ENCODE measurements around the gene OR8D4.
"Not testable (repeated sequence)": the region's sequence is repeated elsewhere in the genome, so short reads cannot be mapped to it uniquely, and the experiment has no call there.

Gene OR8D4

GRCh38 chr11:123901867-123902266 is at the start of gene OR8D4:
Gene OR8D4, plus strand, starts transcription at chr11:123902167. Its CDS starts 4,265 bp downstream, at chr11:123906432.
- DNase-seq: no peak

GRCh38 chr11:123852321-123852720 is 49.6 kb upstream of the OR8D4 start:
- DNase-seq: no peak

GRCh38 chr11:123853038-123853437 is 48.9 kb upstream of the OR8D4 start:
- DNase-seq: no peak

- DNase-seq: no peak
These were observed 45.5 kb upstream of the OR8D4 start for GRCh38 chr11:123856444-123856843.

DNA sequence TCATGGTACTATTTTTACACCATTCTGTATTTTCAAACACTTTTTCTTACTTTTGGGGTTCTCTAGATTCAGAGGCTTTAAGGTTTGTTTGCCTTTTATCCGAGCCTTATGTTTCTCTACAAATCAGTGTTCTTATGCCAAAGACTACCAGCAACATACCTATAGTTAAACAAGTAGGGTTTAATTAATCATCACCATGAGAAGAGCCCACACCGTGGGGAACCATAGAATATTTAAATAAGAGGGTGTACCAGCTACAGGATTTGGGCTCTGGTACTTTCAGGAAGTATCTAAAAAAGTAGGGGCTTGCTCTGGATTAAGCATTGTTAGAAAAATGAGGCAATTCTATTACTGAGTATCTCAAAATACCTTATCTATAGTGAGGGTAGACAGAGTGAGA is 42.2 kb upstream of the OR8D4 start:
- no peak for DNase-seq

- not testable (repeated sequence) for DNase-seq
These were observed 36.7 kb upstream of the OR8D4 start for GRCh38 chr11:123865293-123865692.

- DNase-seq: not testable (repeated sequence)
These were observed 34.2 kb upstream of the OR8D4 start for GRCh38 chr11:123867795-123868194.

DNA sequence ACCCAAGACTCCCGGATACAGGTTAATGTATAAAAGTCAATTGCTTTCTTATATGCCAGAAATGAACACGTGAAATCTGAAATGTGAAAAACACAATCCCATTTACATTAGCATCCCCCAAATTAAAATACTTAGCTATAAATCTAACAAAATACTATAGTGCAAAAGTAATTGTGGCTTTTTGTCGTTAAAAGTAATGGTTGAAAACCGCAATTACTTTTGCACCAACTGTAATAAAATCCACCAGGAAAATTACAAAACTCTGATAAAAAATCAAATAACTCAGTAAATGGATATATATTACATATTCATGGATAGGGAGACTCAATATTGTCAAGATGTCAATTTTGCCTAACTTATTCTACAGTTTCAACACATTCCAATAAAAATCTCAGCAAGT is 21.1 kb upstream of the OR8D4 start:
- no peak for DNase-seq

DNA sequence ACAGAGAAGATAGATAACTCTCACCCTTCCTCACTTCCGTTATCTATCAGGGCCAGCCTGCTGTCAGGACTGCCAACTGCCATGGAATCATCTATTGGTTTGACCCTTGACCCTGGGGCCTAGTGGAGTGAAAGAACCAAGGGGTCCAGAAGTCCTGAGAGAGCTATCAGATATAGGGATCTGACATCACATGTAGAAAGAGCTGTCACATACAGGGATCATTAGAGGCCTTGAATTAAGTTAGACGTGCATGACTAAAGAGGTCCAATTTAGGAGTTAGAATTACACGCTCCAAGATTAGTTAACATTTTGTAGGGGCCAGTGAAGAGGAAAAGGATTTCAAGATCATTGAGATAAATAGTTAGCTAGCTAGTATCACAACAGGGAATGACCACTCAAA is 16.4 kb upstream of the OR8D4 start, which contains the start of gene TMEM225:
Gene TMEM225 (minus strand): TSS at position 101 of the 400 bp plus-strand sequence. CDS start 245 bp downstream, outside the sequence.
- no peak for DNase-seq

DNA sequence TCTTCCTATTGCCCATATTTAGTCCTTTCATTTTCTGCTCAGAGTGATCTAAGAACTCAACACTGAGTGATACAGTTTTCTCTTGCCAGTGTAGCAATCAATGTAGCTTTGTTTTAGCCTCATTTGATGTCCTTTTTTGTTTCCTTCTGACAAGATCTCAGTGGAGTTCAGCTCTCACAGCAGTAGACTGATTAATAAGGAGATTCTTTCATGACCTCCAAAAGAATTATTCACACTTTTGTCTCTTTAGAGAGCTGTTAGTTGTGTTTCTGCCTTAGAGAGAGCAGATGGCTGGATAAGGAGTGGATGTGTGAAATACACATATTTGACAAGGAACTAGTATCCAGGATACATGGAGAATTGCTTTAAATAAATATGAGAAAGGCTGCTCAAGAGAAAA is 9.9 kb upstream of the OR8D4 start:
- DNase-seq: no peak

GRCh38 chr11:123899792-123900191 is 2.2 kb upstream of the OR8D4 start:
- no peak for DNase-seq

- no peak for DNase-seq
These were observed 2.0 kb downstream of the OR8D4 start for GRCh38 chr11:123903932-123904331.

DNA sequence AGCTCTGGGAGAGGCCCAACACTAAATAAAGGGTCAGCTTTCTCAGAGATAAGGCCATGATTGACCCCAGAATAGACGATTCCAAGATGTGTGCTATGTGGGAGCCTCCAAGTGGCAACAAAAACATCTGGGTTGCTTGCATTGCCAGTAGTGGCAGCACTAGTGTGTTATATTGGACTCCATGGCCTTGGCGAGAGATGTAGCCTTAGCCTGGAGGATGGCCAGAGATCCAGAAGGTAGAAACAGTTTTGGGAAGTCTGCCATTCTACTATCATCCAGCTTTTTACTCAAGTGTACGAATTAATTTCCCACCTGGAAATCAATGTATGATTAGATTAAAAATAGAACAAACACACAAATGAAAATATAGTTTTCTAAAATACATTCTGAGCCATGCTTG is 3.0 kb downstream of the OR8D4 start:
- DNase-seq: no peak

DNA sequence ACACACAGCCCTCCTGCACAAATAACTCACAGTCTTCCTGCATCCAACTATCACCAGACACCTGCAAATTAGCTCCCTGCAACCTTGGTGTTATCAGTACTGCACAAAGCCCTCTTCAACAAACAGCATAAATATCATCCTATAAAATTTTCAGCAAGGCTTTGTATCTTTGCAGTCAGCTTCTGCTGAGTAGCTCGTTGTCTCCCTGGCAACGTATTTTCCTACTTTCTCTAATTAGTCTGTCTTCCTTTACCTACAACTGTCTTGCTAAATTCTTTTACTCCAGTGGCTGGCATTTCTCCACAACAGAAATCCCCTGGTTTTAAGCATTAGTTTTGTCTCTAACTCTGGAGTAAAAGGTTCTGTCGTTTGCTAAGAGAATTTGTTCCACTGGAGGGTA is 3.9 kb downstream of the OR8D4 start:
- DNase-seq: no peak

DNA sequence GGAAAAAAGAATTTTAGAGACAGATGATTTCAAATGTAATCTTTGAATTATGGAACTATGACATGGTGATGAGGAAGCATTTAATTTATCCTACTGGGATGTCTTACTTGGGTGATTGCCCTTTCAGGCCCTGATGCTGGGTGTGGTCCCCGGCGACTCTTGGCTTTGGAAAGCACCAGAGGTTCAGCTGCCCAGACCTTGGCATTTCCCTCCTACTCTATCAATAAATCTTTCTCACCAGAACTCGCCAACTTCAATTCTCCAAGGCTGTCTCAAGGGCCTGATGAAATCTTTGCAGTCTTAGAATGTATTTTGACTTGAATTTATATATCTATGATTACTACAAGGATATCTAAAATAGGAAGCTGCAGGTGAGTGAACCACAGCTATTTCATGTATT is 19.0 kb downstream of the OR8D4 start:
- DNase-seq: no peak

GRCh38 chr11:123924027-123924426 is 22.1 kb downstream of the OR8D4 start:
- DNase-seq: no peak

GRCh38 chr11:123939317-123939716 is 37.4 kb downstream of the OR8D4 start, which contains the start of gene OR4D5:
Gene OR4D5, plus strand, starts transcription at chr11:123939617. Its CDS starts 0 bp downstream, at chr11:123939617.
- no peak for DNase-seq

GRCh38 chr11:123942413-123942812 is 40.4 kb downstream of the OR8D4 start:
- no peak for DNase-seq

GRCh38 chr11:123943738-123944137 is 41.8 kb downstream of the OR8D4 start, which contains the start of gene OR6T1:
Gene OR6T1, minus strand, starts transcription at chr11:123943838. Its CDS starts 0 bp downstream, at chr11:123943838.
- no peak for DNase-seq

DNA sequence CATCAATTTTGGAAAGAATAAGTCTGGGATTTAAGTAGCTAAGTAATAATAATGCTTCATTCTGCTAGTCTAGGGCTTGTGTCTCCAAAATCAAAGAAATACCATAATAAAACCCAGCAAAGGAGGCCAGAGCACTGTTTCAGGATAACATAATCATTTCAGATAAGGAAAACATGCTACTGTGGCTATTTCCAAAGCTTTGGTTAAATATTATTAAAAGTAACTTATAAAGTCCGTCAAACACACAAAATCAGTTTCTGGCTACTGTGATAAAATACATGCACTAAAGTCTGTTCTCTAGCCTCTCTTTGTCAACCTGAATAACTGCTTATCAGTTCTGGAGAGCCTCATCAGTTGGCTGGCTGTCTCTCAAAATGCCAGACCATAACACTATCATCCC is 43.2 kb downstream of the OR8D4 start:
- DNase-seq: no peak

GRCh38 chr11:123956752-123957151 is 54.8 kb downstream of the OR8D4 start:
- no peak for DNase-seq

All from inflammatory macrophage treated with lipopolysaccharide for 4 hours (primary cell).